Dermis microvascular lymphatic vessel endothelial cell (primary cell): ENCODE results near the gene PGAP1. TPM values are rescaled to one million over a fixed set of nuclear protein-coding genes. Genes with fewer than 3 reads are reported as not detected.

Experiments
- DNase-seq, 2 donors: peaks; one replicate each; pipeline versions ENCODE4 v3.0.0 to v3.0.0-alpha.2; 2010; ENCODE audit warnings: low read depth in 2 of 2
- total RNA-seq: library from RNA; depleted of rRNA; stranded (reverse); fragments of >200 nt; gene quantifications from 2 replicates; pipeline ENCODE4 v1.2.1, GENCODE V29; 2014

Gene PGAP1
- total RNA-seq, 1 donor from 2014 or later = 3.6 TPM

DNA sequence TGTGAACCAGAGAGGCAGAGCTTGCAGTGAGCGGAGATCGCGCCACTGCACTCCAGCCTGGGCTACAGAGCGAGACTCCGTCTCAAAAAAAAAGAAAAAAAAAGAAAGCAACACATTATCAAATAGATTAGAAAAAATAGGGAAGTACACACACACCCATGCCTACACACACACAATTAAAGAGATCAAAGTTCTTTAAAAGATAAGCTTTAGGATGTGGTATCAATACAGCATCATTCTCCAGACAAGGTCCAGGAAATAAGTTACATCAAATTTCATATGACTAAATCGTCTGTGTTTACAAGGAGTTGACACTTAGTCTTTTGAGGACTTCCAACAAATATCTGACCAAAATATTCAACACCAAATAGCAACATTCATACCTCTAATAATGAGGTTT, 25.7 kb downstream of the PGAP1 start:
- no peak for DNase-seq

DNA sequence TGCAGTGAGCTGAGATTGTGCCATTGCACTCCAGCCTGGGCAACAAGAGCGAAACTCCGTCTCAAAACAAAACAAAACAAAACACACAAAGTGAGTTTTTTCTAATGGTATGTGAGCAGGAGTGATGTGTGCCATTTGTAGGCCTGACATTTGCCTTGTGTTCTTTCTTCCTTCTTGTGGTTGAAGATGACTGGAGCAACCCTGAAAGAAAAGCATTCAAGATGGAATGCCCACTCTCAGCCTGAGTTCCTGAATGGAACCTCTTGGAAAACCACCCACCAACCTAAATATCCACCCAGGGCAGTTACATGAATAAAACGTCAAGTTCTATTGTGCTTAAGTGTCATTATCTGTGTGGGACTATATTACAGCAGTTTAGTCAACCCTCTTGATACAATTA, 26.5 kb downstream of the PGAP1 start:
- no peak for DNase-seq

DNA sequence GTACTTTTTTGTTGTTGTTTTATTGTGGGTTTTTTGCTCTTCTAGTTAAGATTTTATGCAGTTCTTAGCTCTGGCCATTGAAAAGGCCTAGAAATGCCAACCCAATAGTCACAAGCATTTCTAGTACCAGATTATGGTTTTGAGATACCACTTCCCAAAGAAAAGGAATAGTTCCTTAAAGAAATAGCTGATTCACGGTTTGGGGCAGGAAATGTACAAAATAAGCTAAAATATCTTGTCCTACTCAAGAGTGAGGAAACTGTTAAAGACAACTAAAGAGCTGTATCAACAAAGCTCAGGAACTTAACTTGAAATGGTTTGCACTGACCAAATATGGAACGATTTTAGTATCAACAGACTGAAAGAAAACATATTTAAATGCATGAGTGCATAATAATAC, 35.4 kb downstream of the PGAP1 start:
- DNase-seq = no peak

DNA sequence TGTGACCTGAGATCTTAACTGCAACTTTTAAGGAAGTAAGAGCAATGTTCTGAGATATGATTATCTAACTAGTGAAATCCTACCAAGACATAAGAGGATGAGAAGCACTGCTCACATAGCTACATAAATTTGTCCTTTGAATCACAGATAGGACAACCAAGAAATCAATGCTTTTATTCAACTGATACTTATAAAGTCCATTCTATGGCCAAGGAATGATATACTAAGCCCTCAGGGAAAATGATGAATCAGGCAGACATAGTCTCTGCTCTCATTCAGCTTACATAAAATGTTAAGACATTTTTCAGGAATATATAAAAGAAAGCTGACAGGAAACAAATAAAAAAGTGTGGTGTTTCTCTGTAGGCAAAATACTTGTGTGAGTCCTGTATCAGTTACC, 39.1 kb downstream of the PGAP1 start:
- no peak for DNase-seq

DNA sequence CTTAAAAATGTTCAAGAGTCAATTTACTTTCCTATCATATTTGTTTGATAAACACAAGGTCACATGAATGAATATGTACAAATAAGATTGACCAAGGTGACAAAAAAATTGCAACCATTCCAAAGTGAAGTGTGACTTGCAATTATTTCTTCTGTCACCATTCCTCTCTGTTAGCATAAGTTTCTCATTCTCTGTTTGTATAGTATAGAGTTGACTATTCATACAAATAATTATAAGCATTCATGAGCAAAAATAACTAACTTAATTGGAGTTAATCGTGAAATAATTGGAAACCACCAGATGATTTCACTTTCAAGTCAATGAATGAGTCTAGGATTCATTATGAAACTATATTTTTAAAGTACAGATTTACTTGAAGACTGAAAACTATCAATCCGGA, 42.1 kb downstream of the PGAP1 start:
- DNase-seq = no peak

DNA sequence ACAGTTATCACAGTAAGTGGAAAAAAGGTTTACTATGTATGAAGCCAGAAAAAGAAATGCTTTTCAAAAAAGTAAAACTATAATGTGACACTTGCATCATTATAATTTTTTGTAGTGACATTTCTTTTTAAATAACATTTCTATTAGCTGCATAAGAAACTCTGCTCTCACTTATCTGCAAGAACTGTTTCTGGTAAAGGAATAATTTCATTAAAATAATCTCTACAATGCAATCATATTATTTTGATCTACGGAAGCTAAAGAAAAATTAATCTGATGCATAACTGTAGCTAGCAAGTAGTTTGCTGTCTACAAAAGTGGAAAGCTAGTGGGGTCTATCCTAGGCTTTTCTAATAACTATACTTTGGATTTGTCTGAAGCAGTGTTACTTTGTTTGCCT, 50.1 kb downstream of the PGAP1 start:
- DNase-seq = no peak

DNA sequence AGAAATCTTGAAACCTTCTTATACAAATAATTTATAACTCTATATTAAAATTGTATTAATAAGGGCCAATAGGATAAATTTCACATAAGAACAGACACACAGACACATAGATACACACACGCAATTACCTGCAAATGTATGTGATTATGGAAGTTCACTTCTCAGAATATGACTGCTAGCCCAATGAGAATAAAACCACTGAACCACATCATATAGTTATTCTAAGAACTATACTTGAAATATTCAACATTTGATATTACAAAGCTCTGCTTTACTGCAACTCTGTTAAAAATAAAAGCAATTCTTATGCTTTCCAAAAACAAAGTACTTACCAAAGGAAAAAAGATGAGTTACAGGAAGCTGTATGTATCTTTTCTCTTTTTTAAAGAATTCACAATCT, 51.1 kb downstream of the PGAP1 start:
- no peak for DNase-seq

DNA sequence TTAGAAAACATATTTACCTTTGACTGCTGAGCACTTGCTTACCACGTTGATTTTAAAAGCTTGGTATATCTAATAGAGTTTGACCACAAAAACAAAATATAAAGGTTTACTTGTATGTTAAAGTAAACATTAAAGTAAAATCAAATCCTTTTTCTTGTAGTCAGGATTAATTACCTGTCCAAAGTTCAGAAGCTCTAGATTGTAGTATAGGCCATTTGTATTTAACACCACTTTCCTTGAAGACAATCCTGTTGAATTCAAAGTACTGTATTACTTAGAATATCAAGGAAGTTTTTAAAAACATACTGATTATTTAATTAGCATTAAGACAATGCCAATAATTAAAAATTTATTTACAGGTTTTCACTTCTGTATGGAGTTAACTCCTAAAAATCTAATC, 53.0 kb downstream of the PGAP1 start:
- no peak for DNase-seq

DNA sequence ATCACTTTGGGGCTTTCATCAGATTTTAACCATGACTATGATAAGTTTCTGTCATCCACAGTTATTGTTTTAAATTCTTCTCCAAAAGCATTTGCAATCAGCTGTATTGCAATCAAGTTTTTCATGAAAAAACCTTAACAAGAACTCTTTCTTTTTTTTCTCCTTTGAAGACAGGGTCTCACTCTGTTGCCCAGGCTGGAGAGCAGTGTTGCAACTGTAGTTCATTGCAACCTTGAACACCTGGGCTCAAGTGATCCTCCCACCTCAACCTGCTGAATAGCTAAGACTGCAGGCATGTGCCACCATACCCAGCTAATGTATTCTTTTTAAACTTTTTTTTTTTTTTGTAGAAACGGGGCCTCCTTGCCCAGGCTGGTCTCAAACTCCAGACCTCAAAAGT, 71.9 kb downstream of the PGAP1 start:
- no peak for DNase-seq

DNA sequence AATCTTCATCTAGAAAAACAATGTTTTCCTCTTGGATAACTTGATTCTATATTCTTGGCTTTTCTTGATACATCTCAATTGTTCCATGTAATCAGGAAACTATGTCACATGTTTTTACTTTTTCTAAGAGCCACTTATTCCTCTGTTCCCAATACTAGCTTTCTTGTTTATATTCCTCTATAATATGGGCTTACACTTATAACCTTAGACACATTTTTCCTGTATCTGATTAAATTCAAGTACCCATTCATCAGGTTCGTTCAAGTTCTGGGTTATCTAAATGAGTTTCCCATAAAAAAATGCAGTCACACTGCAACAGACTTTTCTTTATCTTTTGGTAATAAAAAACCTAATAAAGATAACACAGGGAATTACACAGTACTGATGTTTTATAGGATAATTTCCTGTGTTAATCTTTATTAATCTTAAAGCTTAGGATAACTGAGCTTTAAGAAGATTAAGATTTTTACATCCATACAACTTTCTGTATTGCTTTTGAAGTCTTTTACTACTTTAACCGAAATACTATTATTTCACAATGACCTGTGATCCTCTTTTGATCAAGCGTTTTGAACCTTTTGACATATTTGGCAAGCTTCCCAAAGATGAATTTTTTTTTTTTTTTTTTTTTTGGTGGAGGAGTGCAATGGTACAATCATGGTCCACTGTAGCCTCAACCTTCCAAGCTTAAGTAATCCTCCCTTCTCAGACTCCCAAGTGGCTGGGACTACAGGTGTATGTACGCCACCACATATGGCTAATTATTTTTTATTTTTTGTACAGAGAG, 73.0 kb downstream of the PGAP1 start:
- DNase-seq = peak in 1 of 2 donors; percentile 61

DNA sequence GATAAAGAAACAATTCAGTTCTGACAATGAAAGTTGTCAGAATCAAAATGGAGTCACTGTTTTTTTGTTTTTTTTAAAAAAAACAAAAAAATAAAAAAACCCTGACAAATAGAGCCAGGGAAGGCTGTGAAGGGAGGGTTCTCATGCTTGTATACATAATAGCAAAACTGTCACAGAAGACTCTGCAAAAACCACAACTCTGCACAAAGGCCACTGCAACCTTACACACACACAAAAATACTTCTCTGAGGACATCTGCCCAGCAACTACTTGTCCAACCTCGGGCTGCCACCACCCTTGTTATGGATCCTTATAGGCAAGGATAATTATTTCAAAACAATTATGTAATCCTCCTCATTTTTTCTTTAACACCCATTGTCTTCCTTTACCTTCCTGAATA, 75.4 kb downstream of the PGAP1 start:
- DNase-seq = peak in 1 of 2 donors; percentile 5

DNA sequence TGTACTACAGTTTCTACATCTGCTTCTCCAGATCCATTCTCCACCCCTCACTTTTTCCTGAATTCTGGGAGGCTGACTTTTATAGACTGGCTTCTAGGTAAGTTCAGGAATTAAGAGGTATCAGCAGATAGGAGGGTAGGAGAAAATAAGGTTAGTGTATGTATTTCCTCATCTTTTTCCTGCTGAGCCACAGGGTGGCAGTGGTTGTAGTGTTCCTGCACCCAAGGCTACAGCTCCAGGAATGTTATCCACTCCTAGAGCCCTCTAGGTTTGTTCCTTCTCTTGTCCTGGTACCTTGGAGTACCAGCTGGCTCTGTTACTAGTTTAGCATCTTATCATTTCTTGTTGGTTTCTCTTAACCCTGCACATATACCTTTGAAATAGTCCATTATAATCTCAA, 76.6 kb downstream of the PGAP1 start:
- DNase-seq = peak in 1 of 2 donors; percentile 58

DNA sequence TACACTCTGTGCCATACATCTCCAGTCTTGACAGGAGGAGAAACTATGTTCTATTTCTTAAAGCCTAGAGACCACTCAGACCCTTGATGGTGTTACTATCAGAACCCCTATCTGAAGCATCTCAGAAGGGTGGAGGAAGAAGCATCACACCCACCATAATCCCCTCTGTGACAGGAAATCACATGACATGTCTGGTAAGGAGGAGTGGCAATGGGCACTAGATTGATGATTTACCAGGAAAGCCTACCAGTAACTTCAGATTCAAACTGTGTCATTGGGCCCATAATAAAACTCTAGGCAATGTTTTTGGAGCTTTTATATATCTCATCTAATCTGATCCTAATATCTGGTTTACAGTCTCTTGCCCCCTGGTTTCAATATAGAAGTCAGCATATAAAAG, 80.2 kb downstream of the PGAP1 start:
- no peak for DNase-seq

DNA sequence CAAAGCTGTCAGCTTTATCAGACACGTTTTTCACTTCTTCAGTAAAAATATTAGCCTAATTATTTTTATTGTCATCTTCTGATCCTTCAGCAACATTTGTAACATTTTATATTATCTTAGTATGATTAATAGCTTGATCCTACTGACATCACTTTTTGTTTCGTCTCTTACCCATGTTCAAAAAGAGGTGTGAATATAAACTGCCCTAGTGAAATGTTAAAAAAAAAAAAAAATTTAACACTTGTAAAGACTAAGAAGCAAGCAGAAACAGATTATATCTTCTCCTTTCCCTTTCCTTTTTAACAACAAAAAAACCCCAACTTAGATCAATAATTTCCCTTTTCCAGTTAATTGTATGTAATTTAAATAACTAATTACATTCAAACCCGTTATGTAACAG, 81.1 kb downstream of the PGAP1 start:
- no peak for DNase-seq

DNA sequence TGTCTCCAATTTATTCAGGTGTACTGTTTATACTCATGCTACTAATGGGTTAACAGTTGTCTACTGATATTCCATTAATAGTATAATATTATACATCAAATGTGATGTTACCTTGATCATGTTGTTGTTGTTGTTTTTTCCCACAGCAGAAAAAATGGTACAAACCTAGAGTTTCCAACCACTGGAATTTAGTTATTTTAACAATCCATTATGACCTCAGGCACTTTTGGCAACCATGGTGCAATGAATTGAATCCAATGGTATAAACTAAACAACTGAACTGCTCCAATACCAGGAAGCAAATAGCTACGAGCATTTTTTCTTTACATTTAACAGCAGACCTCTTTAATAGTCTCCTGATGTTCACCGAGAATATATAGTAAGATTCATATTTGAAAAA, 86.3 kb downstream of the PGAP1 start:
- no peak for DNase-seq

DNA sequence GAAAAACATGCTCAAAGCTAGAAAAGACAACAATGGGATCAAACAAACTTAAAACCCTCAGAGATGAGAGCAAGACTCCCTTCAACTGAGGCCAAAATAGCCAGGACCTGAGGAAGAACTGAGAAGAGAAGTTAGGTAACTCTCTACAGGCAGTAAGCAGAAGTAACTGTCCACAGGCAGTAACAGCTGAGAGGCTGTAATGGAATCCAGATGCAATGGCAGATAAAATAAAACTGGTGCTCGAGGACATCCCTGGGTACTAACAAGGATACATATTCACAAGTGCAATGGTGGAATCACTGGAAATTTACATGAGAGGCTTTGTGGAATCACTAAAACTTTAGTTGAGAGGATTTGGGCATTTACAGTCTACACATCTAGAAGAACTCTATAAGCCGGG, 86.9 kb downstream of the PGAP1 start:
- DNase-seq = no peak

DNA sequence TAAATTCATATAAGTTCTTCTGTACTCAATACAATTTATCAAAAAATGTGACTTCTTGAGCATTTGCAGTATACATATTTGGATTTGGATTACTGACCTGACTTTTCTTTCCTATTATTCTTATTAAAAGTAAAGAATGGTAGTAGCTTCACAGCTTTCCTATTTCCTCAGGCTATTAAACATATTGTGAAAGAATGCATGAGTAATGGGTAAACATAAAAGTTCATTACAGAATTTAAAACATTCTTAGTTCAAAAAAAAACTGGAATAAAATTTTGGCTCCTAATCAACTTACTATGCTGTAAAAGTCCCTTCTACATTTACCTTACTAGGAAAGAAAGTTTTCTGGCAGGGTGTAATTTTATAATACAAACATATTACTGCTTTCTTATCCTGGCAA, 90.1 kb downstream of the PGAP1 start:
- peak; percentile 4 to 6 for DNase-seq

DNA sequence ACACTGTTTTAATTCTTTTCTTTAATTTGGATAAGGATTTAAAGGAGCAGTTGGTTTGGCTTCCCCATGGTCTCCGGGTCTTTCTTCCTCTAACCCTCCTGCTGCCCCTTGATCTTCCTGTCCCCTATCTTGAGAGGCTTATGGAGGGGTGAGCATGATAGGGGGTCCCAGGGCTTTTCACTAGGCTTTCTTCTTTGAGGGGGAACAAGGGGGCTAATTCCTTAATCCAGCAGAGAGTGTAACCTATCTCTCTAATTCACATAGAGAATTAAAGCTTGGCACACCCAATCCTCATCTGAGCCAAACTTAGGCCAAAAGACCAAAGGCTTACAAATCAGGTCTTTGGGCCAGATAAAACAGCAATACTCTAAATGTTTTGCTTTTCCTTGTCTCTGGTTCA, 95.8 kb downstream of the PGAP1 start:
- no peak for DNase-seq

DNA sequence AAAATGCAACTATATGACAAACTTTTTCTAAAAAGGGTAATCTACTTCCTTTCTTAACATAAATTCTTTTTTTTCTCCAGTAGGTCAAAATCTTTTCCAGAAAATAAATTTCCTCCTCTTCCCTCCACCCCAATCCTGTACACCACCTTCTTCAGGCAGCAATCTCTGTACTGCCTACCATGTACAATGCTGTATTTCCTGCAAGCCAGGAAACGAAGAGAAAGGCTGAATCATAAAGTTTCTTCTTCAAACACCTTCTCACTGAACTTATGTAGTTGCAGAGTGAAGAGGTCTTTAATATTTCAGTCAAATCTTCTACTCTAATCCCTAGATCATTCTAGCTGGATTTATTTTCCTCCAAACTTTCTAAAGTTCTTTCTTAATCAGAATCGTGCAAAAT, 99.2 kb downstream of the PGAP1 start:
- peak in 1 of 2 donors; percentile 39 for DNase-seq

DNA sequence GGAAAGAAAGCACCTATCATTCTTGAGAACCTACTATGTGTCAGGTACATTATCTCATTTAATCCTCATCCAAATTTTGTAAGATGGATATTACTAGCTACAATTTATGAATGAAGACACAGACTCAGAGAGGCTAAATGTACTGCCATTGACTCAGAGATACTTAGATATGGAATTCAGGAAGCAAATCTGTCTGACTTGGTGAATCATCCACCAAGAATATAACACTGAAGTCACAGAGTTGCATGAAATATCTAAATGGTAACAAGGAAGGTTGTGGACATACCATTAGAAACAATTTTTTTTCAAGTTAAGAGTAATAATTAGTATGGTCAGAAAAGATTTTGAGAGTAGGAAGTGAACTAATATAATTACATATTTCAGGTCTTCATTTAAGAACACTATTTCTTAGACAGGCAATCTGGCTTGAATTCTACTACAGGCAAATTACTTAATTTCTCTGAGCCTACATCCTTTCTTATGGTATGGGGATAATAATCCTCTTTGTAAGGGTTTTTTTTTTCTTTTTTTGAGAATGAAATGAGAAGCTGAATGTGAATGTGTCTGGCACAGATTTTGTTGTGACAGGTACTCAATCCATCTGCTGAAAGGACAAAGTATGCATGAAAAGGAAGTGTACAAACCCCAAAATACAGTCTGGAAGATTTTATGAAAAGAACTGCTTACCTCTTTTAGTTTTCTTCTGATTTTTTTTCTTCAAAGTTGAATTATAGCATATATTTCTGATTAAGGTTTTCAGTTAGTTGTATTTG, 102.6 kb downstream of the PGAP1 start:
- DNase-seq = peak in 1 of 2 donors; percentile 70

DNA sequence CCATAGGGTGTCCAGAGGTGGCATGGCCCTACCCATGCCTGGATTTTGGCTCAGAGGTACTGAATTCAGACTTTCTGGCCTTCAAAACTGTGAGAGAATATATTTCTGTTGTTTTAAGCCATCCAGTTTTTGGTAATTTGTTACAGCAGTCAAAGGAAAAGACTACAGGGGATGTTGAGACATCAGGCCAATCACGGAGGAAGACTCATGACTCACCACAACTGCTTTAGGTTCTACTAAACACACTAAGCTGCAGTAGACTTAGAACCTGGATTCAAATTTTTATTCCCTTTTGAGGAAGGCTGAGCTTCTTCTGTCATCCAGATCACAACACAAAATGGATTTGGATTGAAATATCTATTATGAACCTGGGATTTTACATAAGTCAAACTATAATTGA, 105.3 kb downstream of the PGAP1 start:
- DNase-seq = no peak

DNA sequence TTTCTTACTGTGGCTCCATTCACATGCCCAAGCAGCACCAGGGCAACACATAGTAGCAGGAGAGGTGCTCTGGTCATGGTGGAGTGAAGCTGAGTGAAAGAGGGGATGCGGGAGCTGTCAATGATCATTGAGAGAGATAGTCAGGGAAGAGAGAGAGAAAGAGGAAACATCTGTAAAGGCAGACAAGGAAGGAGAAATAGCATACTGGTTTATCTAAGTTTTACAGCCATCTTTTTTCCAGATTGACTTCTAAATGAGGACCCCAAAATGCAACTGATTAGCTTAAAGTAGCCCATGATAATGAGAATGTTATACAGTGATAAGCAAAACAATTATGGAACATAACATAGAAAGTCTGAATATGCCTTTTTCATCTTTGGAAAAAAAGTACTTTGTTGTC, 117.2 kb downstream of the PGAP1 start, which contains the start of gene C2orf66:
Gene C2orf66 (minus strand): TSS at position 96 of the 400 bp plus-strand sequence. CDS start 19 bp downstream, at position 77.
- no peak for DNase-seq

DNA sequence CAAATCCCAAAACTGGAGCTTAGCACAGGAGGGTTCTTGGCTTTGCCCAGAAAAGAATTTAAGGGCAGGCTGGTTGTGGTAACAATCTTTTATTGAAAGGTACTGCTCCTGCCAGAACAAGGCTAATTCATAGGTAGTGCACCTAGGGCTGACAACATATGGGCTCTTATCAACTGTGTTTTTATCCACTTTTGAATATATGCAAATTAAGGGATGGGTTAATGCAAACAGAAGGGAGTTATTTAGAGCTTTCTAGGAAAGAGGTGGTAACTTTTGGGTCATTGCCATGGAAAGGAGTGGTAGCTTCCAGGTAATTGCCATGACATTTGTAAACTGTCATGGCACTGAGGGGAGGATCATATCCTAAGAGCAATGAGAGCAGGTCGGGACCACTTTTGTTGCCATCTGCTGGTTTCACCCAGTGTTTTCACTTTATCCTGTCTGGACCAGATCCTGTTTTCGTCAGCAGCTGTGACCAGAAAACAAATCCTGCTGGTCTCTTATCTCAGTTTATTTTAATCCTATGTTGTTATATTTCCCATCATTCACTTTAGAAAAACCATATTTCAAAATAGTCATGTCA, 118.3 kb downstream of the PGAP1 start:
- DNase-seq = peak in 1 of 2 donors; percentile 33
